RCC 7860 (cell line): ENCODE data around the gene RNF44.
"Not testable (repeated sequence)": the region's sequence is repeated elsewhere in the genome, so short reads cannot be mapped to it uniquely, and the experiment has no call there.

ENCODE experiments used
- DNase-seq: peaks from one replicate; pipeline ENCODE4 v3.0.0-alpha.2; 2015; ENCODE audit warnings: low spot score
- FAIRE-seq: peaks from 2 replicates; lab custom pipeline; 2012; peaks lifted over from hg19 to GRCh38; lab: Jason Lieb, UNC

The RNF44 gene

DNA sequence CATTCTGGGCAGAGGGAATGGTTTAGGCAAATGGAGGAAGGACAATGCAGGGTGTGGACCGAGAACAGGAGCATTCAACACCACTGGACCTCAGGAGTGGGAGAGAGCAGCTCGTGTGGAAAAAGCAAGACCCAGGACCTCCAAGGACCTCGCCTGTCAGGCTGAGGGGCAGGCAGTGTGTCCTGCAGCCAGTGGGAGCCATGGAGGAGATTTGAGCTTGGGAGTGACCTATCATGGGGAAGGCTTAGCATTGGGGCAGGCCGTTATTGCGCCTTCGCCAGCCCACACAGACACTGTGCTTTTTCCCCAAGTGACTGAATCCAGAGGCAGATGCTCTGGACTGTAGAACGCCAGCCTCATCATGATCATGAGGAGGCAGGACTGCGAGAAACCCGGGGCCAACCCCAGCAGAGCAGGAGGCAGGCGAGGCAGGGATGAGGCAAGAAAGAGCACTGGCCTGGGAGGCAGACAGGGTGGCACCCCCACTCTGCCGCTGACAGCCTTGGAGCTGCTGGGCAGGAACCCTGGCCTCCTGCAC is 15.2 kb upstream of the RNF44 start:
- FAIRE-seq (no peak), DNase-seq (no peak)

- FAIRE-seq, DNase-seq: not testable (repeated sequence)
Observed at GRCh38 chr5:176550937-176551336, 13.7 kb upstream of the RNF44 start.

GRCh38 chr5:176550275-176550831 is 13.2 kb upstream of the RNF44 start:
- DNase-seq (no peak), FAIRE-seq (no peak)

GRCh38 chr5:176549871-176550270 is 12.7 kb upstream of the RNF44 start:
- FAIRE-seq (no peak), DNase-seq (no peak)

DNA sequence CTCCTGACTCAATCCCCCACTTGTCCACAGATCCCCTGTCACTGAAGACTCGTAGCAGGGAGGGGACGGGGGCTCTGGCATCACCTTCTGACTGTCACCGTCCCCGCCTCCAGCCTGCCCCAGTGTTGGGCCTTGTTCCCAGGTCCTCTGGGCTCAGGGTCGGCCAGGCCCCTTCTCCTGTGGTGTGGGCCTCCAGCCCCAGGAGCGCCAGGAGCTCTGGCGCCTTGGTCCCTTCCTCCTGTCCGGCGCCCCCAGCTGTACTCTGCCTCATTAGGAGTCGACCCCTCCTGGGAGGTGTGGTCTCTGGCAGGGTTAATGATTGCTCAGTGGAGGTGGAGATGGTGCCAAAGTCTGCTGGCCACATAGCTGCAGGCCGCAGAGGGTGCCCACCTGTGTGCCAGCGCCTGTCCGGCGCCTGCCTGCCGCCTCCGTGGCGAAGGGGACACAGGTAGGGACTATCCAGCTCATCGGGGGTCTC is 11.8 kb upstream of the RNF44 start, which contains the start of gene CDHR2:
CDHR2 (plus strand) TSS at position 376 of the 478 bp plus-strand sequence. CDS start 16,011 bp downstream, outside the sequence.
- no peak for DNase-seq

GRCh38 chr5:176547802-176548201 is 10.6 kb upstream of the RNF44 start:
- FAIRE-seq, result no peak
- DNase-seq, result no peak

More for the DNA sequence above, 11.8 kb upstream of the RNF44 start, which contains the start of gene CDHR2:
- FAIRE-seq, result no peak

DNA sequence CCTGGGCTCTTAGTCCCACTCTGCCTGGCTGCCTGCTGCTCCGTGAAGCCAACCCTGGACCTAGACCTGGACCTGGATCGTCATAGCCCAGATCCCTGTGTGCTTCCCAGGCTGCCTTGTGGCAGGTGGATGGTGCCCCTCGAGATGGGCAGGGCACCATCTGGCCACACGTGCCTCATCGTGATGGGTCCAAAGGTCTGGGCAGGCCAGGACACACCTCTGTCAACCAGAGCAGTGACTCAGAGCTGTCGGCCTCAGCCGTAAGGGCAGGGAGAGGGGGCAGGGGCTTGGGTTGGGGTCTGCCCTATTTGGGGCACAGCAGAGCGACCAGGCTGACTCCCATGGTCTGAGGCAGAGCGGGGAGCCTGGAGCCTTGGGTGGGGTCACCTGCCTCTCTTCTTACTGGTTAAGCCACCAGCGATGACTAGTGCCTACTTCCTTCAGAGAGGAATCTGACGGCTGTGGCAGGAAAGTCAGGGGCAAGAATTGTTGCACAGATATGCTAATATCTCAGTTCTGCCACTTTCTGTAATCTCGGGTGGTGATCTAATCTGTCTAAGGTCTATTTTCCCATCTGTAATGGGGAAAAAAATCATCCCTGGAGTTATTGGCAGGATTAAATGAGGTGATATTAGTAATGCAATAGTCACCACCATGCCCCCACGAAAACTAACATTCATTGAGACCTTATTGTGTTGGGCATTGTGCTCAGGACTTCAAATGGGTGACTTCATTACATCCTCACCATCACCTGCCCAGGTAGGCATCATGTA is 8.7 kb upstream of the RNF44 start:
- FAIRE-seq, result no peak
- DNase-seq, result no peak

DNA sequence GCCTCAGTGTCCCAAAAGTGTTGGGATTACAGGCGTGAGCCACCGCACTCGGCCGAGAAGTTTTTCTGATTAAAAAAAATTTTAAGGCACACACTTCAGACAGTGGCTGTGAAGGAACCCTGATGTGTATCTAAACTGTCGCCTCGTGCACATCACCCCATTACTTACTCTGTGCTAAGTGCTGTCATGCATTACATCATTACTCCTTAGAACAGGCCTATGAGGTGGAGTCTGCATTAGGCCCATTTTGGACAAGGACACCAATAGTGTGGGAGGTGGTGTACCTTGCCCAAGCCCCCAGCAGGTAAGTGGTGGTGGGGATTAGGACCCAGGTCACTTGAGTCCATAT is 8.2 kb upstream of the RNF44 start:
- DNase-seq, result no peak
- FAIRE-seq, result no peak

GRCh38 chr5:176543428-176544182 is 6.4 kb upstream of the RNF44 start:
- no peak for FAIRE-seq
- DNase-seq, result peak; percentile 14

GRCh38 chr5:176542596-176543427 is 5.6 kb upstream of the RNF44 start:
- no peak for FAIRE-seq
- DNase-seq, result no peak

GRCh38 chr5:176542135-176542595 is 5.0 kb upstream of the RNF44 start:
- DNase-seq, result no peak
- no peak for FAIRE-seq

- FAIRE-seq (no peak), DNase-seq (no peak)
Observed at GRCh38 chr5:176541338-176542134, 4.3 kb upstream of the RNF44 start.

DNA sequence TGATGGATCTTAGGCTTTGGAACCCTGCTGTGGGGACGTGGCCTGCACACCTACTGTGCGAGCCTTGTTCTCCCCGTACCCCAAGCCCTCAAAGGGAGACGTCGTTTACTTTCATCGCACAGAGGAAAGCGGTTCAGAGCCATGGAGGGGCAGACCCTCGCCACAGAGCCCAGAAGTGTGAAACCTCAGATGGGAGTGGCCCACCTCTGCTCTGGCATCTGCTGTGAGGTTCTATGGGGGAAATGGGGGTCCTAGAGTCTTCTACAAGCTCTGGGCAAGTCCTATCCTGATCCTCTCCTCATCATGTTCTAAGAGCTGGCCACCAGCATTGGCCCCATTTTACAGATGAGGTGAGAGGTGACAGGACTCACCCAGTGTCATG is 3.7 kb upstream of the RNF44 start:
- DNase-seq, result no peak
- FAIRE-seq, result no peak

DNA sequence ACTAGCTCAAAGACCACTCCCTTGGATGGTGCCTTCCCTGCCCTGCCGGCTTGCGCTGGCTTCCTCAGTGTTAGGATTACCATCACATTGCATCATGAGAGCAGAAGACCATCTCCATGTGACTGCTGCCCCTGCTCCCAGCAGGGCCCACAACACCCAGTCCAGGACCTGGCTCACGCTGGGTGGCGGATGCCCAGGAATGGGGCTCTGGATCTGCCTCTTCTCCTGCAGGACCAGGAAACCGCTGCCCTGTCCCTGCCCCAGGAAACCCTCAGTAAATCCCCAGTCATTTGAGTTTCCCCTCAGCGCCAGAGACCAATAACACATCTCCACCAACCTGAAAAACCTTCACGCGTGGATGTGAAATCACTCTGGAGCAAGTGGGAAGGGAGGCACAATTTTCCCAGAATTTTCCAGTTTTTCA is 3.3 kb upstream of the RNF44 start:
- no peak for DNase-seq

GRCh38 chr5:176538989-176539384 is 1.8 kb upstream of the RNF44 start:
- no peak for FAIRE-seq
- no peak for DNase-seq

More for the DNA sequence above, 3.3 kb upstream of the RNF44 start:
- FAIRE-seq, result no peak

DNA sequence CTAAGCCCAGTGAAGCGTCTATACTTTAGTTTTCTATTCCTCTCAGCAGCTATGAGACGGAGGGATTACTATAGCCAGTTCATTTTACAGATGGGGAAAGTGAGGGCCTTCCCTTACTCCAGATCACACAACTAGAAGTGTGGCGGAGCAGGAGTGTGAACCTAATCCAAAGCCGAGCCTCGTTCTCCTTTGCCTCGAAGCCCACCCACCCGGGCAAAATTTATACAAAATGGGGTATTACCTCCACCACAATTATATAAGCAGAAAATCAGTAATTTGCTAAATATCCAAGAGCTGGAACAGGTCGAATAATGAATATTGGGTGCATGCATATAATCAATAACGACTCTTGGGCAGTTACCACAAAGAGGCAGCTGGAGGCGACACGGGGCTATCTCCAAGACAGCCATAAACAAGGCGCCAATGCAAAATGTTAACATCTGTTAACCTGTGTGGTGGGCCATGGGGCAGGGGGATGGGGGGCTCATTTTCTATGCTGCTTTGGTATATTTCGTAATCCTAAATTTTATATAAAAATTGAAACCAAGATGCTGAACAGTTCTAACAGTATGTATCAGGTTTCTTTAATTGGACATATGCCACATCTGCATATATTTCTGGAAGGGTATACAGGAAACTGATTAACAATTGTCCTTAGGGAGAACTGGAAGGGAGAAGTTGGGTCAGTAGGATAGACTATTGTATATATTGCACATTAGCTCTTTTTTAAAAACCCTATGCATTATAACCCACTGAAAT is 1.2 kb upstream of the RNF44 start:
- no peak for DNase-seq
- FAIRE-seq, result no peak

GRCh38 chr5:176537554-176538229 is 490 bp upstream of the RNF44 start:
- DNase-seq (peak; percentile 97), FAIRE-seq (peak; percentile 80)
